ENCODE data around the gene CRISPLD2.

Gene CRISPLD2

DNA sequence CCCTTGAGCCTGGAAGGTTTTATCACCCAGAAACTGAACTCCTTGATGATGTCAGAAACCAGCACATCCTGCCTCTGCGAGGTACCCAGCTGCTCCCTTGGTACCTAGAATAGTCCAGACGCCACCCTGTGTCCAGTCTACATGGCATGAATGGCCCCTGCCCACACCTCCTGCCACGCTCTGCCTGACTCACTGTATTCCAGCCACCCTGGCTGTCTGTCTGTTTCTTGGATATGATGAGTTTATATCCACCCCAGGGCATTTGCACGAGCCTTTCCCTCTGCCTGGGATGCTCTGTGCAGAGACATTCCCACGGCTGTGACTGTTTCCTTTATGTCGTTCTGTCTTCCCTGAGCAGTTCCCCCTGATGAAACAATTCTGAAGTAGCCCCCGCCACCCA is 68.7 kb downstream of the CRISPLD2 start:
- DNase-seq, result no peak

DNA sequence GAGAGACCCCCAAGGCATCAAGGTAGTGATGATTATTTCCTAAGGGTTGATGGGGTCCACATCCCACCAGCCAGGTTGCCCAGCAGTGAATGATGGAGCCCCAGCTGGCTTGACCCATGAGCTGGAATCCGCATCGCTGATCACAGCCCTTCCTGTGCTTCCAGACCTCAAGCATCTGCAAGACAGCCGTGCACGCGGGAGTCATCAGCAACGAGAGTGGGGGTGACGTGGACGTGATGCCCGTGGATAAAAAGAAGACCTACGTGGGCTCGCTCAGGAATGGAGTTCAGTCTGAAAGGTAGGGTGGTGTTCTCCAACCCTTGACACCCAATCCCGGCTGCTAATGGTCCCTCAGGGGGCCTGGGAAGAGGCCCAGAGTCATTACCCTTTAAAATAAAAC is 69.3 kb downstream of the CRISPLD2 start:
- DNase-seq, result no peak

DNA sequence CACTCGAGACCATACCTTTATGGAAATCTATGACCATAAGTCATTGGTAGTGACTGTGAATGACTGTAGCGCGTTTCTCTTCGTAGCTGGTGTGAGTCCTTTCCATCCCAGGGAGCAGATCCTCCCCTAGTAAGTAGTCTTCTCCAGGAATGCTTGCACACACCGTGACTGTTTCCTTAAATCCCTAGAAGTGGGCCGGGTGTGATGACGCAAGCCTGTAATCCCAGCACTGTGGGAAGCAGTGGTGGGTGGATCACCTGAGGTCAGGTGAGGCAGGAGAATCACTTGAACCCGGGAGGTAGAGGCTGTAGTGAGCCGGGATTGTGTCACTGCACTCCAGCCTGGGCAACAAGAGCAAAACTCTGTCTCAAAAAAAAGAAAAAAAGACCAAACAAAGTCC is 70.6 kb downstream of the CRISPLD2 start:
- no peak for DNase-seq

DNA sequence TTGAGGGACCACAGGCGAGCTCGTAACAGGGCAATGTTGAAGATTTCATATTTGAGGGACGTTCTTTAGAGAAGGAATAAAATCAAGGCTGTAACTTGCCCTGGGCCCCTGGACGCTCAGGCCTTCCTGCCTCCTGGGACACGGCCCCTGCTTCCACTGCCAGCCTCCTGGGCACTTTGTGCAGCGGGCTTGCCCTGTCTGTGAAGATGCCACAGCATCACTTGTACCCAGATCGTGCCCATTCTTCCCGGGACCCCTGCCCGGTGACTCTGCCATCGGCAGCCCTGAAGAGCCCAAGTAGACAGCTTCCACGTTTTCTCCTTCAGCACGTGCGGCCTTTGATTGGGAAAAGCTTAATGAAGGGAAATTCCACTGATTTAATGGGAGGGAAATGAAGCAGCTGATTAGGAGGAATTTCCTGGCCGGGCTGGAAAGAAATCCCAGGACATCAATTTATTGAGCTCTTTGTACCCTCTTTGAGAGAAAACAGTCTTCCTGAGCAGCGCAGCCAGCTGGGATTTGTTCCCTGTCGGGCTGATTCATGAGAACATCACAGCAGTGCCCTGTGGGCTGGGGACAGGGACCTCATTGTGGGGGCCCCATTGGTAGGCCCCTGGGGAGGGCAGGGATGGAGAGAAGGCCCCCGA is 71.5 kb downstream of the CRISPLD2 start:
- DNase-seq, result no peak

DNA sequence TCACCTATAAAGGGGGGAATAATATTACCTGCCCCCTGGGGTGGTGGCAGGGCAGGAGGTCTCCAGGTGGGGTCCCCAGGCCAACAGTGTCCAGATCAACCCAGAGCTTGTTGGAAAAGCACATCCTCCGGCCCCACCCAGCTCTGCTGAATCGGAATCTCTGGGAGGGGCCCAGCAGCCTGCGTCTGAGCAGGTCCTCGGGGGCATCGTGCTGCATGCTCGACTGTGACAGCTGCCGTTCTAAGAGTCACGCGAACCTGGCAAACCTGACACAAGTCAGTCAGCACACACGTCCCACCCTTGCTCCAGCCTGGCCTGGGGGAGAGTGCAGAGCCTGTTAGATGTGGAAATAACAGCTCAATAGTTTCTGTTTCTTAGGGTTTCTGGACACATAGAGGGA is 72.3 kb downstream of the CRISPLD2 start:
- no peak for DNase-seq

DNA sequence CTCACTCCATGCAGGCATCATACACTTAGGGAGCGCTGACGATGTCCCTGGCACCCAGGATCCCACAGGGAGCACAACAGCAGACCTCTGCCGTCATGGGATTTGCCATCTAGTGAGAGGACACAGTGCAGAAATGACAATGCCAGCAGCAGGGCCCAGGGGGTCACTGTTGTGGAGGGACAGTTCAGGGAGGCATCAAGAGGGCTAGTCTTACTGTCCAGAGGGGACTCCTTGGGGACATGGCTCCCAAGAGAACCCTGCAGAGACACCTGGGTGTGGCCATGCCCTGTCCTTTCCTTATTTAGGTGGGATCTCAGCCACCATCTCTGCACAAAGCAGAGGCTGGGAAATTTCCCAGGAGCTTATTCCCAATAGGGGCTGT is 73.7 kb downstream of the CRISPLD2 start:
- no peak for DNase-seq

DNA sequence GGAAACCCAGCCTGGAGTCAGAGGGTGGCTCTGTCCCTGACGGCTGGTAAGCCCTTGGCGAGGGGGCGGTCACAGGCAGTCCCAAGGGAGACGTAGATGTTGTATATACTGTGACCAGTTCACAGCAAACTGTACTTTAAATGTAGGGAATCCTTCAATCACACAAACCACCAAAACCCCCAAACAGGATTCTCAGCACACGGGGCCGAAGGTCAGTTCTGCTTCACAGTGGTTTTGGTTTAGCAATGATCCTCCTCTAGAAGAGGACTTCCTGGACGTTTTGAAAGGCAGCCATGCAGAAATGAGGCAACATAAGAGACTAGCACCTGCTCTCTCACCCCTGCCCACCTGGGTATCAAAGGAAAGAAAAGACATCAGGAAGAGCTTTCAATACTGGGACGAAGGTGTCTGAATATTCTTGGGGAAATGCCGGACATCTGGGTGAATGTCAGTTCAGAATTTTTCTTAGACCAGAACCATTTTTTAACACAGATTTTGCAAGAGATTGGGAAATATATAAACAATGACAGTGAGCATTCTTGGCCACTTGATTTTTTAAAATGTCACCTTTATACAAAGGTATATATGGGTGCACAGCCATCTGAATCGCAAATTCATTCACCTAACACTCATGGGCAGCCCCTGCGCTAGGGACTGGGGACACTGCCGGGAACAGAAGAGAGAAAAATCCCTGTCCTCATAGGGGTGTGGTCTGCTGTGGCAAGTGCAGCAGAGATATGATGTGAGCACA is 74.2 kb downstream of the CRISPLD2 start:
- no peak for DNase-seq

DNA sequence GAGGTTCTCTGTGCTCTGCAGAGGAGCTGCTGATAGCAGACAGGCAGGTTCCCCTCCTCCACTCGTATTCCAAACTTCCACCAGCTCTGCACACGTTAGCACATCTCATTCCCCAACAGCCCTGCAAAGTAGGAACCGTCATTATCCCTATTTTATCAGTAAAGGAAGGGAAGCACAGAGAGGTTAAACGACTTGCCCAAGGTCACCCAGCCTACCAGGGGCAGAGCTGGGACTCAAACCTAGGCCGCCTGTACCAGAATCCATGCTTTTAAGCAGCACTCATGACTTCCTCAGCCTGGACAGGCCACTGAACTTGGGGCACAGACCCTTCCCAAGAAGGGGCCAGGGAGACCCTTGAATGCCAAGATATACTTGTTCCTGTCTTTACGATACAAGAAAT is 75.2 kb downstream of the CRISPLD2 start:
- no peak for DNase-seq

DNA sequence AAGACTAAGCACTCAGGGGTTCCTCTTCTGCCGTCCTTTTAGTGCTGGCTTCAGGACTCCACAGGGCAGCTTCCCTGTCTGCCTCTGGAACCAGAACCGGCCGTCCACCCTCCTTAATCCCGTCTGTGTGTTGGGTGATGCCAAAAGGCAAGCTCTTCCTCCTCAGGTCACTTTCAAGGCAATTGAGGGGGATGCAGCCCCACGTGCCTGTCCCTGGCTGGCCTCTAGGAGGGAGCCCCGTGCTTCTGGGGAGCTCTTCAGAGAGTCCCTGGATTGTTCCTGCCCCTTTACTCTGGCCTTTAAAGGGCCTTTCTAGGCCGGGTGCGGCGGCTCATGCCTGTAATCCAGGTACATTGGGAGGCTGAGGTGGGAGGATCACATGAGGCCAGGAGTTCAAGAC is 77.1 kb downstream of the CRISPLD2 start:
- DNase-seq, result no peak

DNA sequence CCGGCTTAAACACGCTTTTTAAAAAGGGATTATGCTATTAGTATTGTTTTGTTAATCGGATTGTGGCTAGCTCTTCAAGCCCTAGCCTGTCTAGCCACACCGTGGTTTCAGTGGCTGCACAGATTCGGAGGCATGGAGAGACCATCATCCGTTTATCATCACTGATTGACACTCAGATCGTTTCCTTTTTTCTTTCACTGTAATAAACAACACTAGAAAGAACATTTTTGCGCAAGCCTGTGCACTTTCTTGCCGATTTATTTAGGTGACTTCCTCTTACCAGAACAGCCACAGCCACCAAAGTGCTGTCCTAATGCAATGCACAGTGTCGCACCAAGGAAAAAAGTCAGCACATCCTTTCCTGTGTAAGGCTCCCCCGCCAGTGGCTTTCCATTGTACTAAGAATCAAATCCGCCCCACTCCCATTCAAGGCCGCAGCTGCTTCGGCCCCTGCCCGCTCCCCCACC is 78.2 kb downstream of the CRISPLD2 start:
- DNase-seq, result no peak

DNA sequence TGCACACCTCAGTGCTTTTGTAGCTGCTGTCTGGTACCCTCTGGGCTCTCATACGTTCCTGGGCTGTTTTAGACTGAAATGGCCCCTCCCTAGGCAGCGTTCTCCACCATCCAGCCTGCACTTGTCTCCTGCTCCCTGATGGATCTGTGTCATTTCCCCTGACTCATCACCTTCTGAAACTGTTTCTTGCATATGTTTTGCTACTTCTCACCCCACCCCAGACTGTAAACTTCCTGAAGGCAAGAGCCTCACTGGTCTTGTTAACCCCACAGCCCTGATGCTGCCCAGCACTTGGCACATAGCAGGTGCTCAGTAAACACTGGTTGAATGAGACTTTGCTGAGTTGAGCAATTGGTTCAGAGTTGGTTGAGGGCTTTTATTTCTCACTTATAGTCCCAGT is 78.7 kb downstream of the CRISPLD2 start:
- DNase-seq, result no peak

DNA sequence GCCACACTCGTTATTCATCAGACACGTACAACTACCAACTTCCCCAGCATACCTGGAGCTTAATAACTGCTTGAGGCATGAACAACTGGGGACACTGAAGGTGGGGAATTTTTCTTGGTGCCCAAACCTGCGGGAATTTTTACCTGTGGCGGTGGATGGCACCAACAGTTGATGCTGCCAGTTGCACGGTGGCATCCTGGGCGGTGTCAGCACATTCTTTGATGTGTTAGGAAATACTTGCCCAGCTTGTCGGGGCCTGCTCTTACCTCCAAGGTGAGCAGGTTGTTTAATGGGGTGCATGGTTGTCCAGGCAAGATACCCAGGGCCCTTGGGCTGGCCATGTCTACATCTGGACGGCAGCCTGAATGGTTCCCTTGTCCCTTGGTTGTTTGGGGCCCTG is 79.6 kb downstream of the CRISPLD2 start:
- DNase-seq, result no peak

DNA sequence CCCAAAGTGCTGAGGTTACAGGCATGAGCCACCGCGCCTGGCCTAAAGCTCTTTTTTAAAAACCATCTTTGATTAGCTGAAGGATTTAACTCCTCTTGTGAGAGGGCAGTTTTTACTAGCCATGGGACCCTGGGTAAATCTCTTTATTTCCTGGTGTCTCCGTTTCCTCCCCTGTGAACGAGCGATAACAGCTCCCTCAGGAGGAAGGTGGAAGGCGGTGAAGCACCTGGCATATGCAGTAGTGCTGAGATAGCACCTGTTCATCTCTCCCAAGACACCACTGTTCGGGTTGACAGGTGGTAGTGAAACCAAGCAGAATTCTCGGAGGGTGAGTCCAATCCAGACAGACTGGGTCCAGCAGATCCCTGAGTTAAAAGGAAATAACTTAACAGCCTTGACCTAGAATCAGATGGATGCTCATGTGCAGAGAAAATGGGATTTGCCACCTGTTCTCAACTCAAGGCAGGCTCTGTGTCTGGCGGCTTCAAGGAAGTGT is 86.2 kb downstream of the CRISPLD2 start:
- DNase-seq, result no peak

DNA sequence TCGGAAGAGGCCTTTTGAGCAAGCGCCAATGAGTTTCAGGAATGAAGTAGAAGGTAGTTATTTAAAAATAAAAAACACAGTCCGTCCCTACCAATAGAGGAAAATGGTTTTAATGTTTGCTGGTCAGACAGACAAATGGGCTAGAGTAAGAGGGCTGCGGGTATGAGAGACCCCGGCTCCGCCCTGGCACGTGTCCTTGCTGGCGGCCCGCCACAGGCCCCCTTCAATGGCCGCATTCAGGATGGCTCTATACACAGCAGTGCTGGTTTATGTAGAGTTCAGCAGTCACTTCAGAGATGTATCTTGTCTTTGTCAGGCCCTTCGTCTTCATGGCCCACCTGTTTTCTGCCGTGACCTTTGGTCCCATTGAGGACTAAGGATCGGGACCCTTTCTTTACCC is 87.3 kb downstream of the CRISPLD2 start:
- DNase-seq, result no peak

DNA sequence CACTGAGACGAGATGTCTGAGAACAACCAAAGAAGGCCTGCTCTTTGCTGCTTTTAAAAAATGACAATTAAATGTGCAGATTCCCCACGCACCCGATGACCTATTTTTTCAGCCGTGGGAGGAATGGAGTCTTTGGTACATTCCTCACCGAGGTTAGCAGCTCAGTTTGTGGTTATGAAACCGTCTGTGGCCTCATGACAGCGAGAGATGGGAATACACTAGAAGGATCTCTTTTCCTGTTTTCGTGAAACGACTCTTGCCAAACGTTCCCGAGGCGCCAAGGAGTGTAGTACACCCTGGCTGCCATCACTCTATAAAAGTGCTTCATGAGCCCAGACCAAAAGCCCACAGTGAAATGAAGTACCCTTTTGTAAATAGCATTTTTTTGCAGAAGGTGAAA is 87.8 kb downstream of the CRISPLD2 start:
- DNase-seq, result no peak

DNA sequence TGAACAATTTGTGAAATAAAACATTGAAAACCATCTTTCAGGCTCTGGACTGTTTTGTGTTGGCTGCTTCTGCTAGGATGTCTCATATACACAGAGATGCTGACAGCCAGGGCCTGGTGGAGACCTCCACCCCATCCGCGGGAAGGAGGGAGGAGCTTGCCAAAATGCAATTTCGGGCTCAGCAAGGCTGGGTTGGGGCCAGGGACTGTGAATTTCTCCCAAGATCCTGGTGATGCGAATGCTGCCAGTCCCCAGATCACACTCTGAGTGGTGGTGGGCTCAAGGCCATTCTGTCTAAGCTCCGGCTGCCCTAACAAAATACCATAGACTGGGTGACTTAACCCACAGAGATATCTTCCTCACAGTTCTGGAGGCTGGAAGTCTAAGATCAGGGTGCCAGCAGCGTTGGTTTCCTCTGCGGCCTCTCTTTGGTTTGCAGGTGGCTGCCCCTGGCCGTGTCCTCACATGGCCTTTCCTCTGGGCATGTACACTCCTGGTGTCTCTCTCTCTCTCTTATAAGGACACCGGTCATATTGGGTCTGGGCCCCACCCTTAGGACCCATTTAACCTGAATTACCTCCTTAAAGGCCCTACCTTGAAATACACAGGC is 89.8 kb downstream of the CRISPLD2 start:
- DNase-seq, result no peak

DNA sequence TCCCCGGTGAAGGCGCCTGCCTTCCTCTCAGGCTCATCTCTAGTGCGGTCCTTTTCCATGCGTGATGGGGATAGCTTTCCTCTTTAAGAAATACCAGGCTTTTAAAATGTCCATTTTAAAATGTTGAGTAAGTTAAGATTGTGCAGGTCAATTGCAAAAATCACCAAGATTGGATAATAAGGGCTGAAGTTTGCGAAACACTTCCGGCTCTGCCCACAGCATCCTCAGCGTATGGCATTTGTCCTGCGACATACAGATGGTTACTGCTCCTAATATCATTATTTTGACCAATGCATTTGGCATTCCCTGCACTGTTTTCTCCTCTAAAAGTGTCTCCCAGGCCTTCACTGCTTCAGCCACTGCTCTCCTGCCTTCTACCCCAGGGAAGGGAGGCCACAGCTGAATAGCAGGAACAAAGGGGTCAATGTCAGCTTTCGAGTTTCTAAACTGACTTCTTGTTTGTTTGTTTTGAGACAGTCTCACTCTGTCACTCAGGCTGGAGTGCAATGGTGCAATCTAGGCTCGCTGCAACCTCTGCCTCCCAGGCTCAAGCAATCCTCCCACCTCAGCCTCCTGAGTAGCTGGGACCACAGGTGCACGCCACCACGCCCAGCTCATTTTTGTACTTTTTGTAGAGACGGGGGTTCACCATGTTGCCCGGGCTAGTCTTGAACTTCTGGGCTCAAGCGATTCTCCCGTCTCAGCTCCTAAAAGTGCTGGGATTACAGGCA is 91.9 kb downstream of the CRISPLD2 start:
- no peak for DNase-seq

DNA sequence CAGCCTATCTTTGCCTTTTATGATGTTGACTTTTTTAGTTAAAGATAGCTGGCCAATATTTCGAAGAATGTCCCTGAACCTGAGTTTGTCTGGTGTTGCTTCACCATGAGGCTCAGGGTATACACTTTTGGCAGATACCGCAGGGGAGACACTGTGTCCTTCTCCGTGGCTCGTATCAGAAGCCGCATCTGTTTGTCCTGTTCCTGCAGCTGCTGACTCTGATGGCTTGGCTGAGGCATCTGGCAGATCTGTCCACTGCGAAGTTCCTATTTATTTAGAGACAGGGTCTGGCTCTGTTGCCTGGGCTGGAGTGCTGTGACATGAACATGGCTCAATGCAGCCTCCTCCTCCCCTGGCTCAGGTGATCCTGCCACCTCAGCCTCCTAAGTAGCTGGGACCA is 93.5 kb downstream of the CRISPLD2 start:
- no peak for DNase-seq

DNA sequence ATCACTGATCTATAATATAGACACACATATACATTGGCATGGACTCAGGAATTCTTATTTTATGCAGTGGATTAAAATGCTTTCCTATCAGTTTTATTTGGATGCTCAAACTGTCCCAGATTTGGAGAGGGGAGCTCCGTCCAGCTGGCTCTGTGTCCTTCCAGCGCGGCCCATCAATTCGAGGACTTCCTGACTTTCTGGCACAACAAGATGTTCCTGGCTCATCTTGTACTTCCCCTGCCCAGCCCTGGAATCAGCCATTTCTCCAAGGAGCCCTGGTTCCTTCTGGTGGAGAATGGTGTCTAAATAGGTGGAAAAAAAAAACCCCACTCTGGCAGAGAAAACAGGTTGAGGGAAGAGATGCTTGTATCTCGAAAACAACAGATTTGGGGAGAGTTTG is 94.5 kb downstream of the CRISPLD2 start:
- DNase-seq, result no peak

DNA sequence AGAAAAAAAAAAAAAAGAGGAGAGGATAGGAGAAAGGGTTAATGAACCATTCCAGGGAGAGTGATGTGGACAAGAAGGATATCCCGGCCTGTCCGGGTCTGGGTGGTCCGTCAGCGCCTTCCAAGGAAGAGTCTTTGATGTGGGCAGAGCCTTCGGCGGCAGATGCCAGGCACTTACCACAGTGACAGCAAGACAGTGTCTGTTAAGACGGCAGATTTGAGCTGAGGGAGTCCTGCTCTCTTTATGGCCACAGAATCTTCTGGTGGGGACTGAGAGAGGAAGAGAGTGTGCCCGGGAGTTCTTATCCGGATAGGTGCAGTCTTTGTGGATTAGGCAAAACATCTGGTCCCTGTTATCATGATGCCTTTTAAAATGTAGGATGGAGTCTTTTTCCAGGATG is 96.4 kb downstream of the CRISPLD2 start:
- no peak for DNase-seq

DNA sequence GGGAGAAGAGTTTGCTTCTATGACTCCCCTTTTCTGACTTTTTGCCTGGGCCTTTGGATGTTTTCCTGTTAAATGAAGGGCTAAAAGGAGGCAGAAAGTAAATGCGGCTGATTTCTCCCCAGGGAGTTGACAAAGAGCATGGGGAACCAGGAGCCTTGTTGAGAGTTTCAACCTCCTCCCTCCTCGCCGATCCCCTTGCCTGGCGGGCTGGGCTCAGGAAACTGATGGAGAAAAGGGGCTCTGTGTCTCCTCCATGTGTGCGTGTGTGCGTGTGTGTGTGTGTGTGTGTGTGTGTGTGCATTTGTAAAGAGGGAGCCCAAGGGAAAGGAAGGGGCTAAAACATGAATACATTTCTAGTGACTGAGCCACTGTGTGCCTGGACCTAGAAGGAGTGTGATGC is 97.1 kb downstream of the CRISPLD2 start:
- DNase-seq, result no peak

DNA sequence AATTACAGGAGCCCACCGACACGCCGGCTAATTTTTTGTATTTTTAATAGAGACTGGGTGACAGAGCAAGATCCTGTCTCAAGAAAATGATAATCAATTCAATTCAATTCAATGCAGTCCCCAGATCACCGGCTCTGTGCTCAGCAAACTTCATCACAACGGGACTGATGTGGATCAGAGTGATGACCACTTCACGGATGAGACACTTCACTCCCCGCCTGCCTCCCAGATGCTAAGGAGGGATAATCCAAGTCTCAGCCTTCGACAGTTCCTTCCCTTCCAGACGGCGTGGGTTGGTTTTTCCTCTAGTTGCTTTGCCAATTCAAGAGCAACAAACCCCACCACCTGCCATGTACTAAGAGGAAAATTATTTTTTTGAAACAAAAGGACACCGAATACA is 97.7 kb downstream of the CRISPLD2 start:
- no peak for DNase-seq

Measured in activated CD4-positive, alpha-beta T cell treated with anti-CD3 and anti-CD28 coated beads, Interleukin-2, amount 50 U/mL, for 1 hour (primary cell).